Retinal pigment epithelial cell (primary cell): Measurements from ENCODE around the gene CECR2.

ENCODE experiments used
- DNase-seq: peaks from one replicate; pipeline ENCODE4 v3.0.0-alpha.2; 2010; ENCODE audit warnings: low read depth
- H3K4me3 ChIP-seq: 2 replicates; pipeline ENCODE4 v1.5.1; 2011; ENCODE audit warnings: mild to moderate bottlenecking, low read length, control low read depth, moderate library complexity
- TF ChIP-seq, protein P1 (sequence below): conservative IDR thresholded peaks from 2 replicates; pipeline ENCODE4 v1.5.1; 2011; ENCODE audit warnings: low read depth, low read length, control low read depth, inconsistent platforms

Gene CECR2

DNA sequence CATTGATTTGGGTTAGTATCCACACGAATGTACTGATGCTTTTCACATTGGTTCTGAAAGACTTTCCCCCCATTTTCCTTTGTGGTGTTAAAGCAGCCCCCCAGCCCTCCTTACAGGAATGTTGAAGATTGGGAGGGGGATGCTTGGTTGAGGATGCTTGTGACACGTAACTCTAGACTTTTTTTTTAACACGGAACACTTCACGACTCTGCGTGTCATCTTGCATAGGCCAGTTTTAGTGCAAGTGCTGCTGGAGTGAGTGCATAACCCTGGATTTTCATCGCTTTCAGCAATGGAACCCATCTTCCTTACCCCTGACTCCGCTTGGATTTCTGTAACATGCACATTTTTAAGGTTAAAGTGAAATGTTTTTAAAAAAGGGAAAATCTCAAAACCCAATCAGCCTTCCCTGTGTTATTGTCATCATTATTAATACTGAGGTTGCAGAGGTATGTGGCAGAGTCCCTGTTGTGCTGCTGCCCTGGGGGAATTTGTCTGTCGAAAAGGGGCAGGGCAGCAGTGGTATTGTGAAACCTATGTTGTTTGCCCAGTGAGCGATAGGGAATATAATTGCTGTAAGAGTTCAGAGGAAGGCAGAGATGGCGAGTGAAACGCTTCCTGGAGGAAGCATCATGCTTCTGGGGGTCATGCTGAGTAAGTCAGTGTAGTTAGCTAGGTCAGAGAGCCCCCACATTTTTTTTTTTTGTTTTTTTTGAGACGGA is 12.1 kb downstream of the CECR2 start:
- no peak overlapping the region for H3K4me3 ChIP-seq
- TF ChIP-seq, protein P1, sequence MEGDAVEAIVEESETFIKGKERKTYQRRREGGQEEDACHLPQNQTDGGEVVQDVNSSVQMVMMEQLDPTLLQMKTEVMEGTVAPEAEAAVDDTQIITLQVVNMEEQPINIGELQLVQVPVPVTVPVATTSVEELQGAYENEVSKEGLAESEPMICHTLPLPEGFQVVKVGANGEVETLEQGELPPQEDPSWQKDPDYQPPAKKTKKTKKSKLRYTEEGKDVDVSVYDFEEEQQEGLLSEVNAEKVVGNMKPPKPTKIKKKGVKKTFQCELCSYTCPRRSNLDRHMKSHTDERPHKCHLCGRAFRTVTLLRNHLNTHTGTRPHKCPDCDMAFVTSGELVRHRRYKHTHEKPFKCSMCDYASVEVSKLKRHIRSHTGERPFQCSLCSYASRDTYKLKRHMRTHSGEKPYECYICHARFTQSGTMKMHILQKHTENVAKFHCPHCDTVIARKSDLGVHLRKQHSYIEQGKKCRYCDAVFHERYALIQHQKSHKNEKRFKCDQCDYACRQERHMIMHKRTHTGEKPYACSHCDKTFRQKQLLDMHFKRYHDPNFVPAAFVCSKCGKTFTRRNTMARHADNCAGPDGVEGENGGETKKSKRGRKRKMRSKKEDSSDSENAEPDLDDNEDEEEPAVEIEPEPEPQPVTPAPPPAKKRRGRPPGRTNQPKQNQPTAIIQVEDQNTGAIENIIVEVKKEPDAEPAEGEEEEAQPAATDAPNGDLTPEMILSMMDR, result no peak
- DNase-seq, result no peak

DNA sequence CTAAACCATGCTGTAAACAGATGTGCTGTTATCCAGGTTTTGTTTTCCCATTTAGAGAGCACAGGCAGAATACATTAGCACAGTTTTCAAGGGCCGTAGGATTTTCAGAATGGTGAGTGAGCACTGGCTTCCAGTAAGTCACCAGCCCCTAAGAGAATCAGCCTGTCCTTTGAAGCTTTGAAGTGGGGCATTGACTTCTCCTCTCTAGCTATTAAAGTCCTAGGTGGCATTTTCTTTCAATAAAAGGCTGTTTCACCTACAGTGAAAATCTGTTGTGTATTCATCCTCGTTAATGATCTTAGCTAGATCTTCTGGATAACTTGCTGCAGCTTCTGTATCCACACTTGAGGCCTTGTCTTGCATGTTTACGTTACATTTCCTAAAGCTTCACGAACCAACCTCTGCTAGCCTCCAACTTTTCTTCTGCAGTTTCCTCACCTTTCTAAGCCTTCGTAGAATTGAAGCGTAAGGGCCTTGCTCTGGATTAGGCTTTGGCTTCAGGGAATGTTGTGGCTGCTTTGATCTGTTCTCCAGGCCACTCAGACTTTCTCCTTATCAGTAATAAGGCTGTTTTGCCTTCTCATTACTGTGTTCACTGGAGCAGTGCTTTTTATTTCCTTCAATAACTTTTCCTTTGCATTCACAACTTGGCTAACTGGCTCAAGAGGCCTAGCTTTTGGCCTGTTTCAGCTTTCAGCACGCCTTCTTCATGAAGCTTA is 15.5 kb downstream of the CECR2 start:
- TF ChIP-seq, protein P1, result no peak
- DNase-seq, result no peak
- H3K4me3 ChIP-seq, result no peak overlapping the region

DNA sequence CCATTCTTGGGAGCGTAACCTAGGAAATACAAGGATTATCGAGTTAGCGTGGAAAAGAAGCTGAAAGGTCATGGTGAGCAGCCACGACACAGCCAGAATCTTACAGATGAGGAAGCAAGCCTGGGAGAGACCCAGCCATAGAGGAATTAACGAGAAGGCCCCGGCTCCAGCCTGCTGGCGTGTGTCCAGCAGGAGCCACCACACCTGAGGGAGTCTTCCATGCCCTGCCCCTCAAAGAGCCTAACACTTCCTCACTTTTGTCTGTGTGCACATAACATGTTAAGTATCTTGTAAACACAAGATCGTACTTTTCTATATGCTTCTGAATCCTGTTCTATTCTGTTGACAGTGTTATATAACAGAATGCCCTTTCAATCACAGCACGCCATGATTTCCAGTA is 18.1 kb downstream of the CECR2 start:
- no peak overlapping the region for H3K4me3 ChIP-seq
- TF ChIP-seq, protein P1, result no peak
- no peak for DNase-seq

DNA sequence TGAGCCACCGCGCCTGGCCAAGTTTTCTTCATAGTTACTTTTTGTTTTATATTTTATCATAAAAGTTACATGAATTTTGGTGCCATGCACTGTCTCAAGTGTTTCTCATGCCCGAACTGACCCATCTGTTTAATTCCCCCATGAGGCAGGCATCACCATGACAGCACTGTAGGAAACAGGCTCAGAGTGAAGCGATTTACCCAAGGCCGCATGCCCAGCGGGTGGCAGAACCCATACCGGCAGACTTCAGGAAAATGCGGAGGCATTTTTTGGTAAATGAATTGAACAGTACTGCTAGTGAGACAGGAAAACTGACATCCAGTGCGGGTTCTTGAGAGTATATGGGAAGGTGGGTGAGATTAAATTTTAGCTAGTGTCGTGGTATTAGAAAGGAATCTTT is 19.0 kb downstream of the CECR2 start:
- H3K4me3 ChIP-seq, result no peak overlapping the region
- no peak for DNase-seq
- TF ChIP-seq, protein P1, result no peak

DNA sequence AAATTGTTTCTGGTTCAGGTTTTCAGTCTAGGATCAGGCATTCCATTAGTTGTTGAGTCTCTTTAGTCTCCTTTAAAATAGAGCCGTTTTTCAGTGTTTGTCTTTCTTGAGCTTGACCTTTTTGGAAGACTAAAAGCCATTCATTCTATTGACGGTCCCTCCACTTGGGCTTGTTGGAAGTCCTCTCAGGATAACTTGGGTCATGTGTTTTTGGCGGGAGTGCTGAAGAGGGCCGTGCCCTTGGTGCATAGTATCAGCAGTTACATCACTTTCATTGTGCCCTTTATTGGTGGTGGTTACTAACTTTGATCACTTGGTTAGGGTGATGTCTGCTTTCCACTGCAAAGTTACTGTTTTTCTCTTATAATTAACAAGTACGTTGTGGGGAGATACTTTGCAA is 20.8 kb downstream of the CECR2 start:
- TF ChIP-seq, protein P1, result no peak
- DNase-seq, result no peak
- no peak overlapping the region for H3K4me3 ChIP-seq

DNA sequence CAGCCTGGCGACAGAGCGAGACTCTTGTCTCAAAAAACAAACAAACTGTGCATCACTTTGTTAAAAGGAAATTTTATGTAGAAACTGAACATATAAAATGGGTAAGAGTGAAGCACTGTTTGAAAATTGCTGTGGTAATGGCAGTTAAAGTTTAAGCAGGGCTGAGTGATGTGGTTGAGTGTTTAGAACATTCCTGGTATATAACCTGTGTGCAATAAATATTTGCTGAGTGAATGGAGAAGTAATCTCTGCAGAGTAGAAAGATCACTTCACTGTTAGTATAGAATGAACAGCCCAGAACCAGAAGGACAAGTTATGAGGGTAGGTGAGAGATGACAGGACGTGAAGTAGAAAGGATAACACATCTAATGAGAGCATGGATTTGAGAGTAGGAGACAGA is 27.3 kb downstream of the CECR2 start:
- TF ChIP-seq, protein P1, result no peak
- H3K4me3 ChIP-seq, result no peak overlapping the region
- no peak for DNase-seq
